Ishikawa (cell line): ENCODE measurements around the gene CORT.

Experiments
- CEBPB ChIP-seq: IDR thresholded peaks from 2 replicates; pipeline ENCODE4 v1.6.1; 2012
- CREB1 ChIP-seq: IDR thresholded peaks from 2 replicates; pipeline ENCODE4 v1.6.1; 2012; ENCODE audit warnings: low read depth
- EP300 ChIP-seq: IDR thresholded peaks from 2 replicates; pipeline ENCODE4 v1.6.1; 2012; ENCODE audit warnings: borderline replicate concordance
- RAD21 ChIP-seq: IDR thresholded peaks from 2 replicates; pipeline ENCODE4 v1.6.1; 2012; ENCODE audit warnings: low read depth
- TAF1 ChIP-seq: IDR thresholded peaks from 2 replicates; pipeline ENCODE4 v1.6.1; 2012; ENCODE audit warnings: low read depth, mild to moderate bottlenecking
- YY1 ChIP-seq: IDR thresholded peaks from 2 replicates; pipeline ENCODE4 v1.6.1; 2012; ENCODE audit warnings: low read depth
- ZBTB7A ChIP-seq: IDR thresholded peaks from 2 replicates; pipeline ENCODE4 v1.6.1; 2012; ENCODE audit warnings: low read depth
- TF ChIP-seq, protein P1 (sequence below): IDR thresholded peaks from 2 replicates; pipeline ENCODE4 v1.6.1; 2012; ENCODE audit warnings: low read depth, mild to moderate bottlenecking

DNA sequence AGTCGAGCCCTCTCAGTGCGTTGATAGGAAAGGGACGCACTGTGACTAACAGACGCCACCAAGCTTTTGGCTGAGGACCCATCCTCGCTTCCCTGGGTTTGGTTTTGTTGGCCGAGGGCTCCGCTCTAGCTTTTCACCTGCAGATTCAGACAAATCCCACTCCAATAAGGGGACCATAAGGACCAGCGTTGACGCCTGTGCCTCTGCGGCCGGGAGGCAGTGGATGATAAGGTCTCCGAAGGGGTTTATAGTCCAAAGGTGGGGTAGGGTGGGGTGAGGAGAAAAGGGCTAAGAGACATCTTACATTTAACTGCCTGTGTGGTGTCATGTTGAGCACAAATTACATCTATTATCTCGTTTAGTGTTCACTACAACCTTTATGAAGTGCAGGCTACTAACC, 25.7 kb downstream of the CORT start:
- TF ChIP-seq RAD21 (no peak), CREB1 (no peak), EP300 (no peak), TAF1 (no peak), CEBPB (no peak), YY1 (no peak), ZBTB7A (no peak)
- TF ChIP-seq, protein P1, sequence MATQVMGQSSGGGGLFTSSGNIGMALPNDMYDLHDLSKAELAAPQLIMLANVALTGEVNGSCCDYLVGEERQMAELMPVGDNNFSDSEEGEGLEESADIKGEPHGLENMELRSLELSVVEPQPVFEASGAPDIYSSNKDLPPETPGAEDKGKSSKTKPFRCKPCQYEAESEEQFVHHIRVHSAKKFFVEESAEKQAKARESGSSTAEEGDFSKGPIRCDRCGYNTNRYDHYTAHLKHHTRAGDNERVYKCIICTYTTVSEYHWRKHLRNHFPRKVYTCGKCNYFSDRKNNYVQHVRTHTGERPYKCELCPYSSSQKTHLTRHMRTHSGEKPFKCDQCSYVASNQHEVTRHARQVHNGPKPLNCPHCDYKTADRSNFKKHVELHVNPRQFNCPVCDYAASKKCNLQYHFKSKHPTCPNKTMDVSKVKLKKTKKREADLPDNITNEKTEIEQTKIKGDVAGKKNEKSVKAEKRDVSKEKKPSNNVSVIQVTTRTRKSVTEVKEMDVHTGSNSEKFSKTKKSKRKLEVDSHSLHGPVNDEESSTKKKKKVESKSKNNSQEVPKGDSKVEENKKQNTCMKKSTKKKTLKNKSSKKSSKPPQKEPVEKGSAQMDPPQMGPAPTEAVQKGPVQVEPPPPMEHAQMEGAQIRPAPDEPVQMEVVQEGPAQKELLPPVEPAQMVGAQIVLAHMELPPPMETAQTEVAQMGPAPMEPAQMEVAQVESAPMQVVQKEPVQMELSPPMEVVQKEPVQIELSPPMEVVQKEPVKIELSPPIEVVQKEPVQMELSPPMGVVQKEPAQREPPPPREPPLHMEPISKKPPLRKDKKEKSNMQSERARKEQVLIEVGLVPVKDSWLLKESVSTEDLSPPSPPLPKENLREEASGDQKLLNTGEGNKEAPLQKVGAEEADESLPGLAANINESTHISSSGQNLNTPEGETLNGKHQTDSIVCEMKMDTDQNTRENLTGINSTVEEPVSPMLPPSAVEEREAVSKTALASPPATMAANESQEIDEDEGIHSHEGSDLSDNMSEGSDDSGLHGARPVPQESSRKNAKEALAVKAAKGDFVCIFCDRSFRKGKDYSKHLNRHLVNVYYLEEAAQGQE: no peak
